ENCODE results near the gene EPAS1.
A peak's percentile ranks its signal among the peaks of the same experiment; 100 is the strongest.

Gene EPAS1

DNA sequence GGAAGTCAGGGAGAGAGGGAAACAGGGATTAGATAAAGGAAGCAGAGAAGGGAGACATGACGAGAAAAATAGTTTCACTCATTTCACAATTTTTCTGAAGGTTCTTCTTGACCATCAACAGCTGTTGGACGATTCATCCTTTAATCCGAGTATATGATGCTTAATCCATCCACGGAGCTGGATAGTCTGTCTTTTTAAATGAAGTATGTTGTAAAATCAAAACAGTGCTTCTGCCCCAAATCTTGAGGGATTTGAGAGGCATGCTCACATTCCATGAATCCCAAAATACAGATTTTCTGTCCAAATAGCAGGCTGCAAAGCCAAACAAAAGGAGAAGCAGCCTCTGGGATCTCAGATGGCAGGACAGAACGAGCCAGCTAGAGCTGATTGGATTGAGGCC is 47.5 kb downstream of the EPAS1 start:
- no peak for DNase-seq (ENCODE audit: low read depth)
- TF ChIP-seq, protein P1, sequence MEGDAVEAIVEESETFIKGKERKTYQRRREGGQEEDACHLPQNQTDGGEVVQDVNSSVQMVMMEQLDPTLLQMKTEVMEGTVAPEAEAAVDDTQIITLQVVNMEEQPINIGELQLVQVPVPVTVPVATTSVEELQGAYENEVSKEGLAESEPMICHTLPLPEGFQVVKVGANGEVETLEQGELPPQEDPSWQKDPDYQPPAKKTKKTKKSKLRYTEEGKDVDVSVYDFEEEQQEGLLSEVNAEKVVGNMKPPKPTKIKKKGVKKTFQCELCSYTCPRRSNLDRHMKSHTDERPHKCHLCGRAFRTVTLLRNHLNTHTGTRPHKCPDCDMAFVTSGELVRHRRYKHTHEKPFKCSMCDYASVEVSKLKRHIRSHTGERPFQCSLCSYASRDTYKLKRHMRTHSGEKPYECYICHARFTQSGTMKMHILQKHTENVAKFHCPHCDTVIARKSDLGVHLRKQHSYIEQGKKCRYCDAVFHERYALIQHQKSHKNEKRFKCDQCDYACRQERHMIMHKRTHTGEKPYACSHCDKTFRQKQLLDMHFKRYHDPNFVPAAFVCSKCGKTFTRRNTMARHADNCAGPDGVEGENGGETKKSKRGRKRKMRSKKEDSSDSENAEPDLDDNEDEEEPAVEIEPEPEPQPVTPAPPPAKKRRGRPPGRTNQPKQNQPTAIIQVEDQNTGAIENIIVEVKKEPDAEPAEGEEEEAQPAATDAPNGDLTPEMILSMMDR (conservative IDR thresholded peaks at IDR 0.05; ENCODE audit: low read depth, low read length) = no peak
- H3K4me3 ChIP-seq (ENCODE audit: low read depth, low read length) = no peak overlapping the region

- DNase-seq (ENCODE audit: low read depth) = no peak
- TF ChIP-seq, protein P1 (conservative IDR thresholded peaks at IDR 0.05; ENCODE audit: low read depth, low read length) = no peak
- H3K4me3 ChIP-seq (ENCODE audit: low read depth, low read length) = no peak overlapping the region
Observed at GRCh38 chr2:46345775-46346174, 48.6 kb downstream of the EPAS1 start.

- H3K4me3 ChIP-seq (ENCODE audit: low read depth, low read length) = no peak overlapping the region
- DNase-seq (ENCODE audit: low read depth) = no peak
- TF ChIP-seq, protein P1 (conservative IDR thresholded peaks at IDR 0.05; ENCODE audit: low read depth, low read length) = no peak
Observed at GRCh38 chr2:46346719-46347118, 49.5 kb downstream of the EPAS1 start.

GRCh38 chr2:46347648-46348280 is 50.6 kb downstream of the EPAS1 start:
- TF ChIP-seq, protein P1 (conservative IDR thresholded peaks at IDR 0.05; ENCODE audit: low read depth, low read length) = no peak
- H3K4me3 ChIP-seq (ENCODE audit: low read depth, low read length) = no peak overlapping the region
- no peak for DNase-seq (ENCODE audit: low read depth)

GRCh38 chr2:46349115-46349547 is 51.9 kb downstream of the EPAS1 start:
- no peak overlapping the region for H3K4me3 ChIP-seq (ENCODE audit: low read depth, low read length)
- TF ChIP-seq, protein P1 (conservative IDR thresholded peaks at IDR 0.05; ENCODE audit: low read depth, low read length) = no peak
- DNase-seq (ENCODE audit: low read depth) = no peak

- peak; percentile 58 for DNase-seq (ENCODE audit: low read depth)
- no peak overlapping the region for H3K4me3 ChIP-seq (ENCODE audit: low read depth, low read length)
- TF ChIP-seq, protein P1 (conservative IDR thresholded peaks at IDR 0.05; ENCODE audit: low read depth, low read length) = no peak
Observed at GRCh38 chr2:46350029-46350689, 53.0 kb downstream of the EPAS1 start.
